Activated naive CD4-positive, alpha-beta T cell treated with anti-CD3 and anti-CD28 coated beads, Interleukin-2, amount 10 ng/mL, durations not matched to agents 7 days and 5 days (primary cell): ENCODE results near the gene KCP.

Experiments used
- CTCF ChIA-PET: fragments of 350-600 bp; sonication (Branson Sonifier 250); formaldehyde crosslinking; loops from one replicate; lab custom pipeline; 2021; ENCODE audit warnings: antibody characterized with exemption; lab: Charles Lee
- DNase-seq: peaks from one replicate; pipeline ENCODE4 v3.0.0-alpha.2; 2020
- H3K27ac Mint-ChIP-seq: one replicate; pipeline ENCODE4 v1.8.0; 2021; ENCODE audit warnings: mild to moderate bottlenecking, moderate library complexity, mixed read lengths
- H3K27me3 Mint-ChIP-seq: one replicate; pipeline ENCODE4 v1.8.0; 2021; ENCODE audit warnings: mild to moderate bottlenecking, mixed read lengths
- H3K36me3 Mint-ChIP-seq: one replicate; pipeline ENCODE4 v1.8.0; 2021; ENCODE audit warnings: mixed read lengths
- H3K4me1 Mint-ChIP-seq: one replicate; pipeline ENCODE4 v1.8.0; 2021; ENCODE audit warnings: mixed read lengths
- H3K4me3 Mint-ChIP-seq: one replicate; pipeline ENCODE4 v1.8.0; 2021; ENCODE audit warnings: mild to moderate bottlenecking, moderate library complexity, mixed read lengths
- H3K9me3 Mint-ChIP-seq: one replicate; pipeline ENCODE4 v1.8.0; 2021; ENCODE audit warnings: mixed read lengths

The KCP gene

GRCh38 chr7:128843938-128844621, 66.4 kb downstream of the KCP start:
- Mint-ChIP-seq H3K4me1 (no peaks in the 10 kb centered on the region), H3K9me3 (no peaks in the 10 kb centered on the region), H3K27me3 (no peaks in the 10 kb centered on the region), H3K36me3 (no peaks in the 10 kb centered on the region), H3K27ac (no peak overlapping the region), H3K4me3 (no peak overlapping the region)
- no peak for DNase-seq
- CTCF ChIA-PET, result interaction anchor here (0.8 to 4.9 kb wide), 7 partner anchors 9 to 42 kb away, joined by 3 to 36 read pairs (median 7); no protein-coding TSS in a partner anchor

- CTCF ChIA-PET, result interaction anchor here (0.9 to 4.9 kb wide), 12 partner anchors 9 to 249 kb away, joined by 3 to 36 read pairs (median 6); partner anchors contain the start of gene CALU
- Mint-ChIP-seq H3K4me1 (no peaks in the 10 kb centered on the region), H3K36me3 (no peaks in the 10 kb centered on the region), H3K27ac (no peak overlapping the region), H3K4me3 (no peak overlapping the region), H3K9me3 (no peaks in the 10 kb centered on the region), H3K27me3 (no peaks in the 10 kb centered on the region)
- DNase-seq, result no peak
Observed at GRCh38 chr7:128842674-128843641, 67.6 kb downstream of the KCP start.

GRCh38 chr7:128841921-128842673, 68.4 kb downstream of the KCP start:
- H3K9me3 Mint-ChIP-seq, result no peaks in the 10 kb centered on the region
- CTCF ChIA-PET, result interaction anchor here (0.7 to 4.9 kb wide), 14 partner anchors 9 to 250 kb away, joined by 3 to 36 read pairs (median 4); partner anchors contain the start of genes ATP6V1F and CALU
- DNase-seq, result peak; percentile 69
- no peak overlapping the region for H3K4me3 Mint-ChIP-seq
- H3K36me3 Mint-ChIP-seq, result no peaks in the 10 kb centered on the region
- H3K27me3 Mint-ChIP-seq, result no peaks in the 10 kb centered on the region
- H3K4me1 Mint-ChIP-seq, result no peaks in the 10 kb centered on the region
- H3K27ac Mint-ChIP-seq, result no peak overlapping the region

- CTCF ChIA-PET, result interaction anchor here (1.1 to 4.9 kb wide), 10 partner anchors 9 to 251 kb away, joined by 3 to 36 read pairs (median 6); no protein-coding TSS in a partner anchor
Observed at GRCh38 chr7:128841171-128841690, 69.3 kb downstream of the KCP start.

GRCh38 chr7:128840326-128841170, 70.0 kb downstream of the KCP start:
- Mint-ChIP-seq H3K9me3 (no peaks in the 10 kb centered on the region), H3K4me3 (no peak overlapping the region), H3K27me3 (no peaks in the 10 kb centered on the region)

More at GRCh38 chr7:128841171-128841690, 69.3 kb downstream of the KCP start:
- no peaks in the 10 kb centered on the region for H3K27me3 Mint-ChIP-seq
- no peaks in the 10 kb centered on the region for H3K9me3 Mint-ChIP-seq
- H3K4me1 Mint-ChIP-seq, result no peaks in the 10 kb centered on the region
- no peak overlapping the region for H3K27ac Mint-ChIP-seq
- H3K4me3 Mint-ChIP-seq, result no peak overlapping the region
- H3K36me3 Mint-ChIP-seq, result no peaks in the 10 kb centered on the region
- no peak for DNase-seq

GRCh38 chr7:128839751-128840177, 70.7 kb downstream of the KCP start:
- H3K4me3 Mint-ChIP-seq, result no peak overlapping the region
- no peaks in the 10 kb centered on the region for H3K4me1 Mint-ChIP-seq
- DNase-seq, result no peak
- H3K36me3 Mint-ChIP-seq, result no peaks in the 10 kb centered on the region
- CTCF ChIA-PET, result interaction anchor here (3.1 to 4.9 kb wide), 3 partner anchors 41 to 47 kb away, joined by 8 to 36 read pairs (median 28); no protein-coding TSS in a partner anchor
- H3K9me3 Mint-ChIP-seq, result no peaks in the 10 kb centered on the region
- no peak overlapping the region for H3K27ac Mint-ChIP-seq
- H3K27me3 Mint-ChIP-seq, result peaks cover 4% of the 10 kb centered on the region

More at GRCh38 chr7:128840326-128841170, 70.0 kb downstream of the KCP start:
- CTCF ChIA-PET, result interaction anchor here (1.1 to 4.9 kb wide), 9 partner anchors 8 to 251 kb away, joined by 3 to 36 read pairs (median 5); no protein-coding TSS in a partner anchor
- DNase-seq, result no peak
- Mint-ChIP-seq H3K4me1 (no peaks in the 10 kb centered on the region), H3K36me3 (no peaks in the 10 kb centered on the region), H3K27ac (no peak overlapping the region)

- H3K4me3 Mint-ChIP-seq, result no peak overlapping the region
- H3K27me3 Mint-ChIP-seq, result peaks cover 5% of the 10 kb centered on the region
- no peaks in the 10 kb centered on the region for H3K4me1 Mint-ChIP-seq
- no peaks in the 10 kb centered on the region for H3K36me3 Mint-ChIP-seq
- no peaks in the 10 kb centered on the region for H3K9me3 Mint-ChIP-seq
- DNase-seq, result no peak
- CTCF ChIA-PET, result interaction anchor here (3.1 to 4.9 kb wide), 3 partner anchors 41 to 47 kb away, joined by 8 to 36 read pairs (median 28); no protein-coding TSS in a partner anchor
- no peak overlapping the region for H3K27ac Mint-ChIP-seq
Observed at GRCh38 chr7:128838981-128839731, 71.4 kb downstream of the KCP start.

- CTCF ChIA-PET, result no interaction called here
- Mint-ChIP-seq H3K27me3 (peaks cover 14% of the 10 kb centered on the region), H3K4me1 (no peaks in the 10 kb centered on the region), H3K27ac (no peak overlapping the region), H3K4me3 (no peak overlapping the region), H3K9me3 (no peaks in the 10 kb centered on the region), H3K36me3 (no peaks in the 10 kb centered on the region)
- DNase-seq, result no peak
Observed at GRCh38 chr7:128838109-128838779, 72.3 kb downstream of the KCP start.

- no peaks in the 10 kb centered on the region for H3K9me3 Mint-ChIP-seq
- peaks cover 21% of the 10 kb centered on the region for H3K27me3 Mint-ChIP-seq
- no peaks in the 10 kb centered on the region for H3K36me3 Mint-ChIP-seq
- no peak overlapping the region for H3K27ac Mint-ChIP-seq
- H3K4me3 Mint-ChIP-seq, result no peak overlapping the region
- no peaks in the 10 kb centered on the region for H3K4me1 Mint-ChIP-seq
- no peak for DNase-seq
- CTCF ChIA-PET, result no interaction called here
Observed at GRCh38 chr7:128837521-128837921, 73.0 kb downstream of the KCP start.

GRCh38 chr7:128836729-128837348, 73.7 kb downstream of the KCP start:
- H3K4me1 Mint-ChIP-seq, result no peaks in the 10 kb centered on the region
- CTCF ChIA-PET, result no interaction called here
- no peak for DNase-seq
- no peak overlapping the region for H3K27ac Mint-ChIP-seq
- H3K27me3 Mint-ChIP-seq, result peaks cover 28% of the 10 kb centered on the region
- no peaks in the 10 kb centered on the region for H3K36me3 Mint-ChIP-seq
- H3K9me3 Mint-ChIP-seq, result no peaks in the 10 kb centered on the region
- H3K4me3 Mint-ChIP-seq, result no peak overlapping the region

- no peak overlapping the region for H3K27ac Mint-ChIP-seq
- no peaks in the 10 kb centered on the region for H3K36me3 Mint-ChIP-seq
- CTCF ChIA-PET, result interaction anchor here (0.9 to 1.1 kb wide), 2 partner anchors 8 to 9 kb away, joined by 3 read pairs; no protein-coding TSS in a partner anchor
- H3K27me3 Mint-ChIP-seq, result peaks cover 36% of the 10 kb centered on the region
- no peak for DNase-seq
- H3K9me3 Mint-ChIP-seq, result no peaks in the 10 kb centered on the region
- no peak overlapping the region for H3K4me3 Mint-ChIP-seq
- H3K4me1 Mint-ChIP-seq, result peaks cover 4% of the 10 kb centered on the region
Observed at GRCh38 chr7:128835790-128836641, 74.5 kb downstream of the KCP start.
